K562 (cell line): ENCODE data around the gene KRT85. TPM values are rescaled to one million over a fixed set of nuclear protein-coding genes. Genes with fewer than 3 reads are reported as not detected.

ENCODE experiments used
- ATAC-seq: fragments of 200-7000 bp; cut with Tn5 transposase; 3 replicates; pipeline ENCODE4 v1.9.1; 2020; ENCODE audit warnings: moderate library complexity
- BruUV-seq: library from RNA; stranded (reverse); fragments of 400-500 nt; replicated peaks from 2 replicates; lab custom pipeline; 2021; lab: Mats Ljungman, UMichigan
- CTCF ChIA-PET: fragments of 300-600 bp; formaldehyde crosslinking; extraction: SDS; loops from one replicate; lab custom pipeline; 2021; ENCODE audit warnings: low intra/inter-chr PET ratio; lab: Yijun Ruan, JAX
- POLR2A ChIA-PET: fragments of 300-600, 350-650 bp; sonication (Branson Sonifier 250); formaldehyde crosslinking; extraction: SDS; loops from one replicate; lab custom pipeline; 2021; ENCODE audit warnings: antibody characterized with exemption, inconsistent platforms; lab: Yijun Ruan, JAX
- DNase-seq, 4 experiments: peaks; one replicate each; pipeline versions ENCODE4 v3.0.0 to v3.0.0-alpha.2; 2011 to 2018; ENCODE audit warnings: low spot score in 3 of 4, mixed read lengths in 3 of 4; ENCODE audit errors: extremely low read depth in 1 of 4
- FAIRE-seq: peaks from 2 replicates; lab custom pipeline; 2011; peaks lifted over from hg19 to GRCh38; lab: Jason Lieb, UNC
- H2AFZ ChIP-seq: 2 replicates; pipeline ENCODE4 v1.6.0; 2011; ENCODE audit warnings: low read depth, low read length, control low read depth, inconsistent platforms
- H3K27ac ChIP-seq: fragments of 200-600 bp; 3 replicates; pipeline ENCODE4 v1.8.0; 2011; ENCODE audit warnings: low read depth, mild to moderate bottlenecking, control low read depth, inconsistent platforms, low read length, moderate library complexity, mixed read lengths; ENCODE audit errors: extremely low read depth
- H3K27me3 ChIP-seq, 2 experiments: fragments of 300-600 bp in 1 of 2; 2 replicates in 1 of 2; 3 replicates in 1 of 2; pipeline versions ENCODE4 v1.6.0 to v1.8.0; 2011; ENCODE audit warnings: inconsistent platforms in 2 of 2, low read length in 2 of 2, mild to moderate bottlenecking in 1 of 2, mixed read lengths in 1 of 2, moderate library complexity in 1 of 2; ENCODE audit not compliant: control insufficient read depth in 2 of 2, insufficient read depth in 2 of 2
- H3K36me3 ChIP-seq: fragments of 300-600 bp; 3 replicates; pipeline ENCODE4 v1.8.0; 2011; ENCODE audit warnings: mild to moderate bottlenecking, low read length, inconsistent platforms; ENCODE audit not compliant: control insufficient read depth, insufficient read depth
- H3K4me1 ChIP-seq, 2 experiments: fragments of 200-600 bp in 1 of 2; replicated peaks in 1 of 2; 2 replicates in 1 of 2; 3 replicates in 1 of 2; pipeline versions ENCODE4 v1.5.1 to v1.8.0; 2011; ENCODE audit warnings: inconsistent platforms in 2 of 2, low read length in 2 of 2, mild to moderate bottlenecking in 1 of 2, mixed read lengths in 1 of 2, moderate library complexity in 1 of 2; ENCODE audit not compliant: control insufficient read depth in 2 of 2, insufficient read depth in 2 of 2
- H3K4me2 ChIP-seq: 2 replicates; pipeline ENCODE4 v1.6.1; 2011; ENCODE audit warnings: low read length, control low read depth, inconsistent platforms, mixed read lengths; ENCODE audit not compliant: insufficient read depth
- H3K4me3 ChIP-seq: fragments of 200-600 bp; sonication (generic), shearing (Covaris generic); 2 replicates; pipeline ENCODE4 v1.5.1; 2016; ENCODE audit warnings: control low read depth, inconsistent platforms
- H3K79me2 ChIP-seq: fragments of 200-600 bp; 3 replicates; pipeline ENCODE4 v1.8.0; 2011; ENCODE audit warnings: low read length, inconsistent platforms; ENCODE audit not compliant: control insufficient read depth, insufficient read depth
- H3K9ac ChIP-seq, 2 experiments: 2 replicates each; pipeline versions ENCODE4 v1.6.0 to v1.6.1; 2011; ENCODE audit warnings: low read depth in 2 of 2, low read length in 2 of 2, control low read depth in 1 of 2, inconsistent platforms in 1 of 2, mild to moderate bottlenecking in 1 of 2, mixed read lengths in 1 of 2; ENCODE audit not compliant: insufficient read depth in 1 of 2
- H3K9me1 ChIP-seq: one replicate; pipeline ENCODE4 v1.6.0; 2011; ENCODE audit warnings: inconsistent platforms, mild to moderate bottlenecking, low read length, moderate library complexity; ENCODE audit not compliant: control insufficient read depth, insufficient read depth
- H3K9me3 ChIP-seq: replicated peaks from 2 replicates; pipeline ENCODE4 v1.5.1; 2011; ENCODE audit warnings: low read depth, low read length, inconsistent platforms; ENCODE audit not compliant: control insufficient read depth, insufficient read depth
- H4K20me1 ChIP-seq: replicated peaks from 2 replicates; pipeline ENCODE4 v1.6.1; 2011; ENCODE audit warnings: low read length, inconsistent platforms, mixed read lengths; ENCODE audit not compliant: control insufficient read depth, insufficient read depth
- CHD1 ChIP-seq: fragments of 200-600 bp; sonication (generic); IDR thresholded peaks from one replicate; pipeline ENCODE4 v1.6.1; 2012; ENCODE audit warnings: mild to moderate bottlenecking, moderate library complexity, low read length, inconsistent platforms
- CREB3 ChIP-seq: fragments of 450-650 bp; conservative IDR thresholded peaks from 2 replicates; pipeline ENCODE4 v1.6.1; 2016; ENCODE audit warnings: missing genetic modification characterization, low read depth, mild to moderate bottlenecking, missing compliant biosample characterization, moderate library complexity
- FOXK2 ChIP-seq, 2 experiments: fragments of 450-650 bp; IDR thresholded peaks in 1 of 2; conservative IDR thresholded peaks in 1 of 2; 2 replicates each; pipeline ENCODE4 v1.6.1; 2016; ENCODE audit warnings: low read depth in 2 of 2, mild to moderate bottlenecking in 1 of 2
- GATAD2B ChIP-seq: fragments of 450-650 bp; IDR thresholded peaks from 2 replicates; pipeline ENCODE4 v1.6.1; 2017; ENCODE audit warnings: mild to moderate bottlenecking, borderline replicate concordance
- NR3C1 ChIP-seq: sonication (generic); formaldehyde crosslinking; IDR thresholded peaks from 2 replicates; pipeline ENCODE4 v1.8.1; 2022; ENCODE audit warnings: missing genetic modification reagents
- RERE ChIP-seq: sonication (generic); formaldehyde crosslinking; IDR thresholded peaks from 2 replicates; pipeline ENCODE4 v1.8.0; 2023; ENCODE audit warnings: missing genetic modification reagents, mild to moderate bottlenecking, borderline replicate concordance
- ZNF586 ChIP-seq: fragments of 450-650 bp; formaldehyde crosslinking; conservative IDR thresholded peaks from 2 replicates; pipeline ENCODE4 v1.4.0; 2020; ENCODE audit warnings: mild to moderate bottlenecking, moderate library complexity
- WGBS: fragments of 100-300 bp; shearing (Covaris generic); methylation state at CpG from one replicate; pipeline ENCODE4 v1.1.6; 2016; ENCODE audit warnings: low coverage, mixed read lengths; ENCODE audit not compliant: insufficient coverage; ENCODE audit errors: missing lambda C conversion rate; 5-methylcytosine and 5-hydroxymethylcytosine counted together
- in situ Hi-C: fragments of 300-500 bp; cut with MboI; formaldehyde crosslinking; loops from 4 replicates; pipeline ENCODE4 v1.15.0; 2018; ENCODE audit warnings: inconsistent platforms, mixed read lengths
- intact Hi-C: fragments of 100-400 bp; cut with micrococcal nuclease; formaldehyde crosslinking; loops from 2 replicates; pipeline ENCODE4 v1.14.2; 2022
- polyA plus RNA-seq, 8 experiments: library from polyadenylated mRNA; depleted of rRNA in 4 of 8; stranded (reverse) in 5 of 8; unstranded in 3 of 8; fragments of >200 nt; fragmentation: Nextera tagmentation in 2 of 8; fragmentation: Illumina TruSeq in 1 of 8; extraction: Ambion mirVana in 2 of 8; extraction: Trizol in 1 of 8; gene quantifications; 2 replicates each; pipeline versions ENCODE4 v1.2.1 to v1.2.3, GENCODE V29; 2011 to 2014; ENCODE audit warnings: inconsistent platforms in 1 of 8, missing spikeins in 1 of 8
- total RNA-seq, 7 experiments: library from RNA; depleted of rRNA in 6 of 7; stranded (reverse); fragments of >200 nt in 6 of 7; fragmentation: Illumina TruSeq in 2 of 7; extraction: Trizol in 2 of 7; gene quantifications; 2 replicates each; pipeline versions ENCODE4 v1.2.1 to v1.2.3, GENCODE V29; 2011 to 2021; ENCODE audit warnings: low replicate concordance in 1 of 7

Gene KRT85
- total and polyA plus RNA-seq, 9 of the 15 experiments (the other 6 are each of a cell fraction or from before 2014, with no cell fraction given), result not detected

DNA sequence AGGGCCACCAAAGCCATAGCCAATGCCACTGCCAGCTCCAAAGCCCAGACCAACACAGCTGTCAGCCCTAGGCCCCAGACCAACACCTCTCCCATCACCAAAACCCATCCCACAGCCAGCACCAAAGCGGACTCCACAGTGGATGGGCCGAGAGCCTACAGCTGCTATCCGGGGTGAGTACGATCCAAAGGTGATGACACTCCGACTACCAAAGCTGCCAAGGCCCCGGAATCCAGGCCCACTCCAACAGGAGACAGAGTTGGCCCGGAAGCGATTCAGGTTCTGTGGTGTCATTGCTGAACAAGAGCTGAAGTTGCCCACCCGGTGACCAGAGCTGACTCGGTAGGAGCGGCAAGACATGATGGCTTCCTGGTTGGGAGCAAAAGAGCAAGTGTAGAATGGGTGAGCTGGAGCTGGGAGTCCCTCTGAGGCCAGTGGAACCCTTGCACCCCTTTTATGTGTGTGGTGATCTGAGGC is 18.0 kb upstream of the KRT85 start, which contains the start of gene KRT84:
TSS of gene KRT84 (minus strand) at position 427 of the 477 bp plus-strand sequence. CDS start at position 360, 67 bp downstream.
- no peak for DNase-seq
- no peaks in the 10 kb centered on the region for H3K9me3 ChIP-seq
- peaks cover 0 to 43% of the 10 kb centered on the region in 2 experiments; a peak in 4 of 5 replicates for H3K27me3 ChIP-seq
- BruUV-seq, result no TSS peak
- intact Hi-C loops, result no loop called here
- ChIA-PET CTCF (no interaction called here), POLR2A (interaction anchor here (0.7 to 0.9 kb wide), 4 partner anchors 11 to 342 kb away, joined by 3 to 4 read pairs (median 4); no protein-coding TSS in a partner anchor)
- 2% methylated on average over 11 of the region's 11 CpGs for WGBS
- no peak within 1 kb of the TSS for H3K9ac ChIP-seq
- no peak within 1 kb of the TSS for H3K4me2 ChIP-seq
- peaks cover 0 to 3% of the 10 kb centered on the region in 2 experiments; a peak in 1 of 5 replicates for H3K4me1 ChIP-seq
- H3K27ac ChIP-seq, result no peak within 1 kb of the TSS
- H3K79me2 ChIP-seq, result no peaks in the 10 kb centered on the region
- no peaks in the 10 kb centered on the region for H3K9me1 ChIP-seq
- H3K36me3 ChIP-seq, result no peaks in the 10 kb centered on the region
- no peak within 1 kb of the TSS for H3K4me3 ChIP-seq
- TF ChIP-seq ZNF586, result no peak
- no peak within 1 kb of the TSS for H2AFZ ChIP-seq
- in situ Hi-C loops, result no loop called here
- no peaks in the 10 kb centered on the region for H4K20me1 ChIP-seq
- FAIRE-seq, result no peak
- no peak for ATAC-seq

- Histone ChIP-seq H3K9ac (no peak overlapping the region), H2AFZ (no peak overlapping the region), H3K36me3 (no peaks in the 10 kb centered on the region), H4K20me1 (no peaks in the 10 kb centered on the region), H3K9me3 (no peaks in the 10 kb centered on the region), H3K4me2 (no peak overlapping the region), H3K79me2 (no peaks in the 10 kb centered on the region), H3K9me1 (no peaks in the 10 kb centered on the region), H3K4me1 (peaks cover 0 to 5% of the 10 kb centered on the region in 2 experiments; a peak in 1 of 5 replicates), H3K4me3 (no peak overlapping the region), H3K27ac (no peak overlapping the region), H3K27me3 (peaks cover 5 to 59% of the 10 kb centered on the region in 2 experiments; a peak in 4 of 5 replicates)
- DNase-seq (no peak), ATAC-seq (no peak), FAIRE-seq (no peak)
- CTCF ChIA-PET, result no interaction called here
- no TSS peak for BruUV-seq
- intact Hi-C loops, result no loop called here
- POLR2A ChIA-PET, result no interaction called here
- 0% methylated on average over 3 of the region's 3 CpGs for WGBS
- in situ Hi-C loops, result loop anchor here (5.0 kb wide), 2 partner anchors 494 to 599 kb away; no protein-coding TSS in a partner anchor
- TF ChIP-seq CREB3 (tag), result no peak
- no peak for TF ChIP-seq GATAD2B
- TF ChIP-seq CHD1, result no peak
- no peak for TF ChIP-seq FOXK2 (conservative IDR thresholded peaks at IDR 0.05 in 1 of 2, IDR thresholded peaks at IDR 0.05 in 1 of 2; ENCODE audit: low read depth in 2 of 2)
- TF ChIP-seq RERE (CRISPR knock-in tag), result no peak
- TF ChIP-seq NR3C1 (CRISPR knock-in tag), result no peak
These were observed 16.1 kb upstream of the KRT85 start for GRCh38 chr12:52383331-52383730.
